ENCODE measurements around the gene AFF1. TPM values are rescaled to one million over a fixed set of nuclear protein-coding genes. Genes with fewer than 3 reads are reported as not detected.

AFF1 gene, protein sequence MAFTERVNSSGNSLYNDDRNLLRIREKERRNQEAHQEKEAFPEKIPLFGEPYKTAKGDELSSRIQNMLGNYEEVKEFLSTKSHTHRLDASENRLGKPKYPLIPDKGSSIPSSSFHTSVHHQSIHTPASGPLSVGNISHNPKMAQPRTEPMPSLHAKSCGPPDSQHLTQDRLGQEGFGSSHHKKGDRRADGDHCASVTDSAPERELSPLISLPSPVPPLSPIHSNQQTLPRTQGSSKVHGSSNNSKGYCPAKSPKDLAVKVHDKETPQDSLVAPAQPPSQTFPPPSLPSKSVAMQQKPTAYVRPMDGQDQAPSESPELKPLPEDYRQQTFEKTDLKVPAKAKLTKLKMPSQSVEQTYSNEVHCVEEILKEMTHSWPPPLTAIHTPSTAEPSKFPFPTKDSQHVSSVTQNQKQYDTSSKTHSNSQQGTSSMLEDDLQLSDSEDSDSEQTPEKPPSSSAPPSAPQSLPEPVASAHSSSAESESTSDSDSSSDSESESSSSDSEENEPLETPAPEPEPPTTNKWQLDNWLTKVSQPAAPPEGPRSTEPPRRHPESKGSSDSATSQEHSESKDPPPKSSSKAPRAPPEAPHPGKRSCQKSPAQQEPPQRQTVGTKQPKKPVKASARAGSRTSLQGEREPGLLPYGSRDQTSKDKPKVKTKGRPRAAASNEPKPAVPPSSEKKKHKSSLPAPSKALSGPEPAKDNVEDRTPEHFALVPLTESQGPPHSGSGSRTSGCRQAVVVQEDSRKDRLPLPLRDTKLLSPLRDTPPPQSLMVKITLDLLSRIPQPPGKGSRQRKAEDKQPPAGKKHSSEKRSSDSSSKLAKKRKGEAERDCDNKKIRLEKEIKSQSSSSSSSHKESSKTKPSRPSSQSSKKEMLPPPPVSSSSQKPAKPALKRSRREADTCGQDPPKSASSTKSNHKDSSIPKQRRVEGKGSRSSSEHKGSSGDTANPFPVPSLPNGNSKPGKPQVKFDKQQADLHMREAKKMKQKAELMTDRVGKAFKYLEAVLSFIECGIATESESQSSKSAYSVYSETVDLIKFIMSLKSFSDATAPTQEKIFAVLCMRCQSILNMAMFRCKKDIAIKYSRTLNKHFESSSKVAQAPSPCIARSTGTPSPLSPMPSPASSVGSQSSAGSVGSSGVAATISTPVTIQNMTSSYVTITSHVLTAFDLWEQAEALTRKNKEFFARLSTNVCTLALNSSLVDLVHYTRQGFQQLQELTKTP
- 122 TPM for total RNA-seq
- long read RNA-seq, partial matches to known transcripts = 16 of 50 reads
- long read RNA-seq, other reads (novel, unspliced or antisense) = 34 of 50 reads

DNA sequence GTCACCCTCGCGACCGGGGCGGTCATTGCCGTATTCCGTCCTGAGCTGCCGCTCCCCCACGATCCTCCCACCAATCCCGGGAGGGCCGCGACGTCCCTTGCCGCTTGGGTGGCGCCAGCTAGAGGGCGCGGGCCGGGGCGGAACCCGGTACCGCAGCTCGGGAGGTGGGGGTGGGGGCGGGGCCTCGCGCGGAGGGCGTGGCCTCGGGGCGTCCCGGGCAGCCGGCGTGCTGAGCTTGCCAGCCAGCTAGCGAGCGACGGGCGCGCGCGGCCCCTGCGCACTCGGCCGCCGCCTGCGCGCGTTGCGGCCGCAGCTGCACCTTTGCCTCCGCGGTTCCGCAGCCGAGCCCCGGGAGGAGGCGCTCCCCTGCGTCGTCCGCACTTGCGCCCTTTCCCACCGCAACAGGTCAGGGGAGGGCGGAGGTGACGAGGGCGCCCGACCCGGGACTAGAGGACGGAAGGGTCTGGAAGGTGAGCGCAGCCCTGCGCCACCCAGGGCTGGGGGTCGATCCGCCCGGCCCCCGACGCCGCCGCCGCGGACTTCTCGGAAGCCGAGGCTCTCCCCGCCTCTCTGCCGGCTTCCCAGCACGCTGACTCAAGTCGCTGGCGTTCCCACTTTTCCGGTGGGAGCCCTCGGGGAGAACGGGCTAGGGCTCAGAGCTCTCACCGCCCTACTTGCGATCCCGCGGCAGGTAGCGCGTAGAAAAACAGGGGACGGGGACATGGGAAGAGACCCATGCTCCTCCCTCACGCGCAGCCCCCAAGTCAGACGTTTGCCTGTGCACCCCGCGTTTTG, at the start of gene AFF1:
AFF1 (plus strand) TSS at position 241 of the 795 bp plus-strand sequence. CDS start 13,523 bp downstream, outside the sequence.
- DNase-seq (ENCODE audit: low spot score) = peak; percentile 98

DNA sequence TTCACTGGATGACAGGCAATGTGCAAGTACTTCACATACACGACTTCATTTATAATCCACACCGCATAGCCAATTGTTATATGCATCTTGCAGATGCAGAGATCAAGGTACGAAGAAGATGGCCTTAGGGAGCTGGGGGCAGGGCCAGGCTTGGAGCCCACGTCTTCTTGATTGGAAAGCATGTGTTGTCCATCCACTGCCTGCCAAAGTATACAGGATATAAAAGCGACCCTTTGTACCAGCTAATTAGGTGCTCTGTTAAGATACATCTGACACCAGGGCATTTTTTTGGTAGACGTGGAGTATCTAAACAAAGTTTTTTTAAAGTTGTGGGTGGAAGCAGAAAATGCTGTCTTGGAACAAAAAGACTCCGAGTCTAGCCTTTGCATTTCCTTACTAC, 44.0 kb upstream of the AFF1 start:
- DNase-seq (ENCODE audit: low spot score) = no peak

DNA sequence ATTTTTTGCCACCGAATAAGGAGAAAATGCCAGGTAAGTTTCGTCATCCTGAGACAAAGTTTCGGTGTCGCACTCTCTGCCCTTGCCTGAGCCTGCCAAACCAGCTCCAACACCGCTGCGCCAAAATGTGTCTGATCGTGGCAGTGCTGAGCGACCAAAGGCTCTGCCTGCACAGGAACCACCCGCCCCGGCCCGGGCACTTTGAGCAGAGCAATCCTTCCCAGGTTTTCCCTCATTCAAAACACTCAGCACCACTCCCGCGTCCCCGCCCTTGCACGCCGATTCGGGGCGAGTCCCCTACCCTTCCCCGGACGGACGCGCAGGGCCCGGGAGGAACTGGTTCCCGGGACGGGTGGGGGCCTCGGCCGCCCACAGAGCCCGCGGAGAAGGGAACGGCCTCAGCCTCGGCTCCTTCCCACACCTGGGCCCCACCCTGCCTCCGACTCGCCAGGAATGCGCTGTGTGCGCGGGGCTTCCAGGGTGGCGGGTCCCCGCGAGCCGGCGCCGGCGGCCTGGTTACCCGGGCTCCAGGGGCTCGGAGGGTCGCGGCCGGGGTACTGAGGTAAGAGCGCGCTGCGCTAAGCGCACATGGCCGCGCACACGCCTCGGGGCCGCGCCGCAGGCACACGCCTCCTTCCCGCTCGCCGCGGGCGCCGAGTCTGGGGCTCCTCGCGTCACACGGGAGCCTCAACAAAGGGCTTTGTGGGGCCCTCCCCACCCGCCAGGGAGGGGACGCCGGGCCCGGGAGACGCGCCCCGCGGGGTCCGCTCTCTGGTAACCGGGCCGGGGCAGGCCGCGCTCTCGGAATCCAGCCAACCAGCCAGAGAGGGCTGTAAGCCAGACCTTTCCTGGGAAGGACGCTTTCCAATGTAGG, 42.8 kb upstream of the AFF1 start, which contains the start of gene C4orf36:
C4orf36 (minus strand) TSS at position 661 of the 874 bp plus-strand sequence. CDS start 902 bp downstream, outside the sequence.
- DNase-seq (ENCODE audit: low spot score) = peak; percentile 90

DNA sequence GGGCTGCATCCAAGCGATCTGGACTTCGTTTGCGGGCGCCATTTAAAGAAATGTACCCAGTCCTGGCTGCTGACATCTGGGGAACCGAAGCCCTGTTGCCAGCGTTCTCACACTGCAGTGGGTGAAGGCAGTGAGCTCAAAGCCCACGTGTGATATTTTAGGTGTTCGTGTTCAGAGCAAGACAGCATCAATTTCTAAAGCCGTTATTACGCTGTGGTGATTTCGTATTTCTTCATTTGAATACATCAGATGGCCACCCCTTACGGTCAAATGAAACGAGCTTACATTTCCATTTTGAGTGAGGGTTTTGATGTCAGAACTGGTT, 42.2 kb upstream of the AFF1 start:
- no peak for DNase-seq (ENCODE audit: low spot score)

DNA sequence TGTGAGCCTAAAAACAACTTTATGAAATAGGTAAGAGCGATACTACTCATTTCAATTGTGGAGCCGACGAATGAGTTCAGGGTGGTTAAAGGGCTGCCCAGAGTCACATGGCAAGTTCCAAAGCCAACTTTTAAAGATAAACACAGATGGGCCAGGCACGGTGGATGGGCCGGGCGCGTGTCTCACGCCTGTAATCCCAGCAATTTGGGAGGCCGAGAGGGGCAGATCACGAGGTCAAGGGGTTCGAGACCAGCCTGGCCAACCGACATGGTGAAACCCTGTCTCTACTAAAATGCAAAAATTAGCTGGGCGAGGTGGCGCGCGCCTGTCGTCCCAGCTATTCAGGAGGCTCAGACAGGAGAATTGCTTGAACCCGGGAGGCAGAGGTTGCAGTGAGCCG, 41.7 kb upstream of the AFF1 start:
- DNase-seq (ENCODE audit: low spot score) = no peak

DNA sequence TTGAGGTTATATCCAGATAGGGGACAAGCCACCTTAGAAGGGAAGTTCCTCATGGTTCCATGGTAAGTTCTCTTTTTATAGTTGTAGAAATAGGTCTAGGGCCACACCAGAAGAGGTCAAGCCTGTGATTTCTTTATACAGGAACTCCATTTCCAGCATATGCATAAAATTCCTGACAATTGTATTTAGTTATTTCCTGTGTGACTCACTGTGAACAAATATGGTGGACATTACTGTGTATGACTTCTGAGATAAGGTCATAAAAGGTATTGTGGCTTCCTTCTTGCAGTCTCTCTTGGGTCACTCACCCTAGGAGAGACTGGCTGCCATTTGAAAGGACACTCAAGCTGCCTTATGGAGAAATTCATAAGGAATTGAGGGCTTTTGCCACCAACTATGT, 40.4 kb upstream of the AFF1 start:
- DNase-seq (ENCODE audit: low spot score) = no peak

DNA sequence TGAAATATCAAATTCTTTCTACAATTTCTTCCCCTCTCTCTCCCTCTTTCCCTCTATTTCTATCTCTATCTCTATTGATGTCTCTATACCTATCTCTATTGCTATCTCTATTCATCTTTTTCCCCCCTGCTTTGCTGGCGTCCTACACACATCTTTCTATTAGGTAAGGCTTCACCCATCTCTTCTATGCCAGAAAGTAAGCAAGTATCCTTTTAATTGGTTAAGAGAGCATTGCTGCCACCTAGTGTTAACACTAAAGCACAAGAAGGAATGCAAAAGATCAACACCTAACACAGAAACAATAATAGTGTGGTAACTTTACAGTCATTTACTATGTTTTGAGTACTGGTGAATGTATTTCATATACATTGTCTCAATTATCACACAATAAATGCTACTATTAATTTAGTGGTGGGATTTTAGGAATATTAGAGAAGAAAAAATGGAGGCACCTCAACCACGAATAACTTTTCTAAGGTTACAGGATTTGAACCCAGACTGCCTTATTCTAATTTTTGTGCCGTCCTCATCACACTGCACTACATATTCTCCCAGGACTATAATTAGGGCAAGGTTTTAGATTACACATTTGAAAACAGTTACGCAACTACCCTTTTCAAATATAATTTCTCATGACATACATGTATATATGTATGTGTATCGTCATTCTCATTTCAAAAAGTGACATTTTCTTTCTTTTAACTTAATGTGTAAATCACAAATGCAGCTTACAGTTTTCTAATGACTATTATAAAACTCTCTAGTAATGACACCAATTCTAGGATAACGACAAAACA, 38.9 kb upstream of the AFF1 start:
- DNase-seq (ENCODE audit: low spot score) = no peak

DNA sequence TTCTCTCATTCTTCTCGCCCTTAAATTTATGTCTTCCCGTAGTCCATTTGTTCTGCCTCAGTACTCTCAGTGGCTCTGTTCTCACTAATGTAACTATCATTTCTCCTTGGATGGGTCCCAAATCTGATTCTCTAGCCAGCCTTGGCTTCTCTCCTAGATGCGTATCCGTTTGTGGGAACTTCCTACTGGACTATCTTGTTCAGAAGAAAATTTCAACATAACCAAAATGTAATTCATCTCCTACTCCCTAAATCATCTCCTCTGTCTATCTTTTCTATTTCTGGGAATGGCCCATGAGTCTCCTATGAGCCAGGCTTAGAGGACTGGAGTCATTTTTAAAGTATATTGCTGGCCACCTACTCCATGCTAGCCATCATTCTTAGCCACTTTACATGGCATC, 38.2 kb upstream of the AFF1 start:
- DNase-seq (ENCODE audit: low spot score) = no peak

DNA sequence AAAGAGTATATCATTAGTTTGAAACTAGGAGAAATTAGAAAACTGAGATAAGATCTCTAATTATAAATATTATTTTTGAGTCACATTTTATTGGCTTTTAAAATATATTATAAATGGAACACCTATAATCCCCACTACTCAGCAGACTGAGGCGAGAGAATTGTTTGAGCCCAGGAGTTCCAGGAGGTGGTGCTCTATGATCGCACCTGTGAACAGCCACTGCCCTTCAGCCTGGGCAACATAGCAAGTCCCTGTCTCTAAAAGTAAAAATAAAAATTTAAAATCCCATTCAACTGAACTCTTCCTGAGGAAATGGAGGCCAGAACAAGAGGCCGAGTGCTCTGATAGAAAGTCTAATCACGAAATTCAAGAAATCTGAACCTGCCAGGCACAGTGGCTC, 36.2 kb upstream of the AFF1 start:
- DNase-seq (ENCODE audit: low spot score) = no peak

DNA sequence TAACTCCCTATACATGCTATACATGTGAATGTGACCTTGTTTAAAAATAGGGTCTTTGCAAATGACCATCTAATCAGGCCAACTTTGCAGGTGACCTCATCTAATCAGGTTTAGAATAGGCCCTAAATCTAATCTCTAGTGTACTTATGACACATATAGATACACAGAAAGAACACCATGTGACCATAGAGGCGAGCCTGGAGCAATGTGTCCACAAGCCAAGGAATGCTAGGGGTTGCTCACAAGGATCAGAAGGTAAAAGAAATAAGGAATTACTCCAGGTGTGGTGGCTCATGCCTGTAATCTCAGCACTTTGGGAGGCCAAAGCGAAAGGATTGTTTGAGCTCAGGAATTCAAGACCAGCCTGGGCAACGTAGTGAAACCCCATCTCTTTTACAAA, 32.9 kb upstream of the AFF1 start:
- no peak for DNase-seq (ENCODE audit: low spot score)

DNA sequence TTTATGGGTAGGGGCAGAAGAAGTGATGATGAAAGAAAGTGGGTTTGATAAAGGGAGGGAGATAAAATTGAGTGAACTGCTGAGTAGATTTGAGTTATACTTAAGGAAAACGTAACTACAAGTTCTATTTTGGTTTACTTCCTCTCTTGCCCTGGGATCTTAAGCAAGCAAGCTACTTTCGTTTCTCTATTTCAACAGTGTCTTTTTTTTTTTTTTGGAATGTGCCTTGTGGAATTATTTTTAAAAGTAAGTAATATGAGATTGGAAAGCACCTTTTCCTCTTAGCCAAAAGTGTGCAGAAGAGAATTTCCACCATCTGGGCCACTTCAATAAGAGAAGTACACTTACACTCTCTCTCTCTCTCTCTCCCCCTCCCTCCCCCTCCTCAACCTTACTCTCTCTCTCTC, 26.6 kb upstream of the AFF1 start:
- no peak for DNase-seq (ENCODE audit: low spot score)

DNA sequence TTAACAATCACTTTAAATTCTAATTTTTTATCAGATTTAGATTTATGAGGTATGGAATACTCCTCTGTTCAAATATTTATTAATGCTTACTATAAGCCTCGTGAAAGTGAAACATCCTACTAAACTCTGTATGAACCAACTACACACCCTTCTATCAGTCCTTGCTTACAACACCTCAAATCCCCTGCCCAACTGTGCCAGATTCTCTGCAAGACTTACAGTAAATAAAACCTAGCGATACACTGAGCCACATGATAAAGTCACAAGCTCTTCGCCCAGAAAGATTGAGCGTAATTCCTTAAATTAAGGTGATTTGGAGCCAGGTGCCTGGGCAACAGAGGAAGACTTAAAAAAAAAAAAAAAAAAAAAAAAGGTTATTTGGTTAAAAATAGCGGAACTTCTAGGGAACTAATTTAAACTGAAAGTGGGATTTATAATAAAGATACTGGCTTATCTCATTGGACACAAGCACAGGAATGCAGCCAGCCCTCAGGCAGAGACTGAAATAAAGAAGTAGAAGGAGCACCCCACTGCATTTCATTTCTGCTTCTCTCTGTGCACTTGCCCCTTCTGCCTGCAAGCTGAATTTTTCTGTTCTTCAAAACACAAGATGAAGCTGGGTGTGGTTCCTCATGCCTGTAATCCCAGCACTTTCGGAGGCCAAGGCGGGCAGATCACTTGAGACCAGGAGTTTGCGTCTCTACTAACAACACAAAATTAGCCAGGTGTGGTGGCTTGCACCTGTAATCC, 25.1 kb upstream of the AFF1 start:
- no peak for DNase-seq (ENCODE audit: low spot score)

DNA sequence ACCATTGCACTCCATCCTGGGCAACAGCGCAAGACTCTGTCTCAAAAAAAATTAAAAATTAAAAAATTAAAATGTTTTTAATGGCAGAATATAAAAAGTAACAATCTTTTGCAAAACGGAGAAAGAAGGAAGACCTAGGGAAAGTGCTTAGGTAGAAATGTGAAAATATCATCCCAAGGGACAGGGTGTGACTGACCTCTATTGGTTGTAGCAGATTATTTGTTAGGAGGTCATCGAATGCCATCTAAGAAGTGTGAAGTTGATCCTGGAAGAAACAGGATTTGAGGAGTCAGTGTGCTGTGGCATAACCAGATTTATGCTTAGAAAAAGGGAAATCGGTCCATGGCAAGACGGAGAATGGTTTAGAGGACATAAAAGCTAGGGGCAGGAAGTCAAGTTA, 24.4 kb upstream of the AFF1 start:
- no peak for DNase-seq (ENCODE audit: low spot score)

DNA sequence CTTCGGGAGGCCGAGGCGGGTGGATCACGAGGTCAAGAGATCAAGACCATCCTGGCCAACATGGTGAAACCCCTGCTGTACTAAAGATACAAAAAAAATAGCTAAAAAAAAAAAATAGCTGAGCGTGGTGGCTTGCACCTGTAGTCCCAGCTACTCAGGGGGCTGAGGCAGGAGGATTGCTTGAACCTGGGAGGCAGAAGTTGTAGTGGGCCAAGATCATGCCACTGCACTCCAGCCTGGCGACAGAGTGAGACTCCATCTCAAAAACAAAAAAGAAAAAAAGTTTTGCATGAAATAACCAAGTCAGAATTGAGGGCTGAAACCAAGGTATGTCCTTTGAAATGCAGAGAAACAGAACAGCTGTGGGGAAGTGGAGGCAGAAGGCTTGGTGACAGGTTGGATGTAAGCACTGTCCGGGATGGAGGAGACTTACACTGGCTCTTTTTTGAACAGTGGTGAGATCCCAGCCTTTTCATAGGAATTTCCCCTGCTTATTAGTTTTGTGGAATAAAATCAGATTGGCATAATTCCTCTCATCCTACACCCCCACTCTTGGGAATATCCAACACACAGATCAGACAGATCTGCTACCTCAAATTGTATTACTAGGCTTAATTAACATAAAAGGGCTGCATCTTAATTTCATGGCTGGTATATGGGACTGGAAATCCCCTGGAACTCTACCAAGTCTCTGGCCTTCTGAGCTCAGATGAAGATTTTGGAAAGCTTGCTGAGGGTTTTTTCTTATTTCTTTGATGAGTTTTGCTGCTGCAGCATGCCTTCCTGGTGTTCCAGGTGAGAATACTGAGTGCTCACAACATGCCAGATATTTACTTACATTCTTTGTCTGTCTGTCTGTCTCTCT, 23.8 kb upstream of the AFF1 start:
- DNase-seq (ENCODE audit: low spot score) = no peak

DNA sequence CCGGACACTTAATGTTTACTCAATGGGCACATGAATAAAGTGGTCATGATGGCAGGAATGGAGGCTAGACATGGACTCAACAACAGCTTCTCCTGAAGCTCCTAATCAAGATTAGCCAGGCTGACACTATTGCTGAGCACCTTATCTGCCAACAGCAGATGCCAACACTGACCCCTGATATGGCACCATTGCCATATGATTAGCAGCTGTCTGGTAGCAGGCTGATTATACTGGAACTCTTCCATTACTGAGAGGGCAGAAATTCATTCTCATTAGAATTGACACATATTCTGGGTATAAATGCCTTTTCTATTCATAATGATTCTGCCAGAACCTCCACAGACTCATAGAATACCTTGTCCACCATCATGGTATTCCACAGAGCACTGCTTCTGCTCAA, 18.4 kb upstream of the AFF1 start:
- DNase-seq (ENCODE audit: low spot score) = no peak

DNA sequence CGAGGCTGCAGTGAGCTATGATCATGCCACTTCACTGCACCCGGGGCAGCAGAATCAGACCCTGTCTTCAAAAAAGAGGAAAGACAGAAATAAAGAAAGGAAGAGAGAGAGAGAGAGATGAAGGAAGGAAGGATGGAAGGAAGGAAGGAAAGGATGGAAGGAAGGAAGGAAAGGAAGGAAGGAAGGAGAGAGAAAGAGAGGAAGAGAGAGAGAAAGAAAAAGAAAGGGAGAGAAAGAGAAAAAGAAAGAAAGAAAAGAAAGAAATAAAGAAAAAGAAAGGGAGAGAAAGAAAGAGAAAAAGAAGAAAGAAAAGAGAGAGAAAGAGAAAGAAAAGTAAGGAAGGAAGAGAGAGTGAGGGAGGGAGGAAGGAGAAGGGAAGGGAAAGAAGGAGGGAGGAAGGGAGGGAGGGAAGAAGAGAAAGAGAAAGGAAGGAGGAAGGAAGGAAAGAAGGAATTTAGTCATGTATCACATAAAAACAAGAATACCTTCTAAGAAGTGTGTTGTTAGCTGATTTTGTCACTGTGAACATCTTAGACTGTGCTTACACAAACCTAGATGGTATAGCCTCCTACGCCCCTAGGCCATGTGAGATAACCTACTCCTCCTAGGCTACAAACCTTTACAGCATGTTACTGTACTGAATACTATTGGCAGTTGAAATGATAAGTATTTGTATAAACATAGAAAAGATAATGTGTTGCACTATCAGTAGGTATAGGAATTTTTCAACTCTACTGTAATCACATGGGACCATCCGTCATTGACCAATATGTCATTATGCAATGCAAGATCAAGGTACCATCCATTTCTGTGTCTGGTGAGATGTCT, 17.4 kb upstream of the AFF1 start:
- DNase-seq (ENCODE audit: low spot score) = no peak

Data from mesenteric fat pad (tissue), 1 donor.